ENCODE results near the gene IQGAP1.
"Not testable (repeated sequence)": the region's sequence is repeated elsewhere in the genome, so short reads cannot be mapped to it uniquely, and the experiment has no call there.

IQGAP1 gene

DNA sequence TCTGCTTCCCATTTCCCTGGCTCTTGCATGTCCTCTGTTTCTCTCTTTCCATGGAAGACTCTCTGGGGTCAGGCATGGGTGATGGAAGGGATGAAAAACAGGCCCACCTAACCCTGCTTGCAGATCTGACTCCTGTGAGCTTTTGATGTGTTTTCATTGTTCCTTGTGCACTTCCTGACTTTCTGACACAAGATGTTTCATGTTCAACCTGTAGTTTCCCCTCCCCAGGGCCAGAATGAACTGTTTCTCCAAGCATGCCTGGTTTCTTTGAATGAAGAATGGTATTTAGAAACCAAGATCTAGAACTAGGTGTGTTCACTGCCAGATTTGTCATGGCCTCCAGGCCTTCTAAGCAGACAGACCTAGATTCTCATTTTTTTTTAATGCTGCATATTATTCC lies 105.6 kb downstream of the IQGAP1 start:
- no peak for DNase-seq

DNA sequence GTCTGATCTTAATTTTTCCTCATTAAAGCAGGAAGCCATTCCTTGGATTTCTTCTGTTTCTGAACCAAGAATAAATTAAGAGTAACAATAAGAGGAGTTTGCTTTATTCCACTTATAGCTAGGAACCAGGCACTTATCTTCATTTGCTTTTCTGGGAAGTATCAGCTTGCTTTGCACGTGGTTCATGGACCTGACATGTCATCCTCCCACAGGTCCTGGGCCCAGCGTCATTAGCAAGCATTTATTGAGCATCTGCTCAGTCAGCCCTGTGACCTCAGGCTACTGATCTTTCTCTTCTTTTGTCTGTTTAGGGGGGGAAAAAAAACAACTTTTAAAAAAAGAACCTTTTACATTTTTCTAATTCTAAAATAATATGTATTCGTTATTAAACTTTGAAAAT lies 107.0 kb downstream of the IQGAP1 start:
- no peak for DNase-seq

DNA sequence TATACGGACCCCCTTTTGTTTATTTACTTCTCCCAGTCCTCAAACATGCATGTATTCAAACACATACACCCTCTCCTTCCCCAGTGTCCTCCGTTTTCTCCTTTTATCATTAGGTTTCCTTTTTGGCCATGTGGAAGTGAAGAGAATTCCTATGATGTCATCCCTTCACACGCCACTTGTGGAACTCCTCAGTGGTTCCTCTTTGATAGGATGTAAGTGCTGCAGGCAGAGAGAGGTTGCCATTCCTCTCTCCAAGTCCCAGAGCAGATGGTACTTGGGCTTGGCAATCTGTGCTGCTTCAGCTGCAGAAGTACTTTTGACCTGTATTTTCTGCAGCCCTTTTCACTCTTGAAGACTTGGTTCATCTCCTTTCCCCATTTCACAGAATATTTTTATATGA lies 108.7 kb downstream of the IQGAP1 start:
- no peak for DNase-seq

DNA sequence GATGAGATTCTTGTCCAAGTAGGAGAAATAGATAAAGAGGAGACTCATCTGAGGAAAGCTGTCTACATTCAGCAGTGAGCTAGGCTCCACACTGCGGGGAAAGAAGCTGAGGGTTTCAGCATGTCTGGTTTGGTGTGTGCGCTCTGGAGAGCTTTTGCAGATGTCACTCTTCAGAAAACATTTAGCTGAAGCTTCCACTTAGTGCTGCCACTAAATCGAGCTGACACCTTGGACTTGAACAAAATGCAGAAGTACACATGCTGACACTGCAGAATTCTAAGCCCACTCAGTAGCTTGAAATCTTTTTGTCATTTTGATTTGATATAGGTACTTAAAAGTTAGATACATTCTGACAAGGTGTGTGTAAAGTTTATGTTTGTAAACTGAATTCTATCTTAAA lies 109.3 kb downstream of the IQGAP1 start:
- DNase-seq, result no peak

DNA sequence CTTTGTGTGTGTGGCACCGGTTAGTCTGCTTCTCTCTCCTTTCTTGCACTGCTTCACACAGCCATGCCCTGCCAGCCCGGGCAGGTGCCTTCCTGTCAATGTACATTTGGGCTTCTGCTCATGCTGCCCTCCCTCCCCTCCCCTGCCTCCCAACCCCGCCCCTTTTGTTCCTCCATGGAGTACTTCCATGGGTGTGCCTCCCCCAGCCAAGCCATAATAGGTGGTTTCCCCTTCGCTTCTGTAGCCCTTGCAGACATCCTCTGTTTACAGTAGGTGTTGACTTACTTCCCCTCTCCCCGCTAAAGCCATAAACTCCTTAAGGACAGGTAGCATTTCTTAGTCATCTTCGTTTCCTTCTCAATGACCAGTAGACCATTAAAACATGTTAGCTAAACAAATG lies 109.9 kb downstream of the IQGAP1 start:
- no peak for DNase-seq

DNA sequence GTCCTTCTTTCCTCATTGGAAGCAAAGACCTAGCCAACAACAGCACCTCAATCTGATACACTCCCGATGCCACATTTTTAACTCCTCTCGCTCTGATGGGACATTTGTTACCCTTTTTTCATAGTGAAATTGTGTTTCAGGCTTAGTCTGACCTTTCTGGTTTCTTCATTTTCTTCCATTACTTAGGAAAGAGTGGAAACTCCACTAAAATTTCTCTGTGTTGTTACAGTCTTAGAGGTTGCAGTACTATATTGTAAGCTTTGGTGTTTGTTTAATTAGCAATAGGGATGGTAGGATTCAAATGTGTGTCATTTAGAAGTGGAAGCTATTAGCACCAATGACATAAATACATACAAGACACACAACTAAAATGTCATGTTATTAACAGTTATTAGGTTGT lies 112.1 kb downstream of the IQGAP1 start:
- no peak for DNase-seq

DNA sequence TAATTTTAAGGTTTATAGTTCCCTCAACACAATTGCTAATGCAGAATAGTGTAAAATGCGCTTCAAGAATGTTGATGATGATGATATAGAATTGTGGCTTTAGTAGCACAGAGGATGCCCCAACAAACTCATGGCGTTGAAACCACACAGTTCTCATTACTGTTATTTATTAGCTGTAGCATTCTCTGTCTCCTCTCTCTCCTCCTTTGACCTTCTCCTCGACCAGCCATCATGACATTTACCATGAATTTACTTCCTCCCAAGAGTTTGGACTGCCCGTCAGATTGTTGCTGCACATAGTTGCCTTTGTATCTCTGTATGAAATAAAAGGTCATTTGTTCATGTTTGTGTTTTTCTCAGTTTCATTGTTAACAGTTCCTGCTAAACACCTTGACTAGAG lies 113.9 kb downstream of the IQGAP1 start:
- DNase-seq, result no peak

DNA sequence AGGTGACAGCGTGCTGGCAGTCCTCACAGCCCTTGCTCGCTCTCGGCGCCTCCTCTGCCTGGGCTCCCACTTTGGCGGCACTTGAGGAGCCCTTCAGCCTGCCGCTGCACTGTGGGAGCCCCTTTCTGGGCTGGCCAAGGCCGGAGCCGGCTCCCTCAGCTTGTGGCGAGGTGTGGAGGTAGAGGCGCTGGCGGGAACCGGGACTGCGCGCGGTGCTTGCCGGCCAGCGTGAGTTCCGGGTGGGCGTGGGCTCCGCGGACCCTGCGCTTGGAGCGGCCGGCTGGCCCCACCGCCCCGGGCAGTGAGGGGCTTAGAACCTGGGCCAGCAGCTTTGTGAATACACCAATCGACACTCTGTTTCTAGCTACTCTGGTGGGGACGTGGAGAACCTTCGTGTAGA lies 122.7 kb downstream of the IQGAP1 start:
- DNase-seq, result not testable (repeated sequence)

DNA sequence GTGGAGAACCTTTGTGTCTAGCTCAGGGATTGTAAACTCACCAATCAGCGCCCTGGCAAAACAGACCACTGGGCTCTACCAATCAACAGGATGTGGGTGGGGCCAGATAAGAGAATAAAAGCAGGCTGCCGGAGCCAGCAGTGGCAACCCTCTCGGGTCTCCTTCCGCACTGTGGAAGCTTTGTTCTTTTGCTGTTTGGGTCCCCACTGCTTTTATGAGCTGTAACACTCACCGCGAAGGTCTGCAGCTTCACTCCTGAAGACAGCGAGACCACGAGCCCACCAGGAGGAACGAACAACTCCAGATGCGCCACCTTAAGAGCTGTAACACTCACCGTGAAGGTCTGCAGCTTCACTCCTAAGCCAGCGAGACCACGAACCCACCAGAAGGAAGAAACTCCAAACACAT lies 123.2 kb downstream of the IQGAP1 start:
- DNase-seq, result not testable (repeated sequence)

DNA sequence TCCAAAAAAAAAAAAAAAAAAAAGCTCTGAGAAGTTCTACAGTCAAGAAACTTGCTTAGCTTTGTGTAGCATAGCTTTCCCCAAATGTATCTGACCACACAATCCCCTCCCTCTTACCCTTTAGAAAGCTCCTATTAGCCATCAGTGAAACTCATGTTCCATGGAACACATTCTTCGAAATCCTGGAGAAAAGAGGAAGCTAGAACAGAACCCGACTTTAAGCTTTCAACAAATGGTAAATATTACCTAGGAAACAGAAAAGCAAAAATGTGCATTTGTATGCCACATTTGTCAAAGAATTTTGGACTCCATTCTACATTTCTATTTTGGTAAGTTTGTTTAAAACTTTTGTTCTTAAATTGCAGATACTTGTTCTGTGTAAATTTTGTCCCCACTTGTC lies 124.2 kb downstream of the IQGAP1 start:
- no peak for DNase-seq

DNA sequence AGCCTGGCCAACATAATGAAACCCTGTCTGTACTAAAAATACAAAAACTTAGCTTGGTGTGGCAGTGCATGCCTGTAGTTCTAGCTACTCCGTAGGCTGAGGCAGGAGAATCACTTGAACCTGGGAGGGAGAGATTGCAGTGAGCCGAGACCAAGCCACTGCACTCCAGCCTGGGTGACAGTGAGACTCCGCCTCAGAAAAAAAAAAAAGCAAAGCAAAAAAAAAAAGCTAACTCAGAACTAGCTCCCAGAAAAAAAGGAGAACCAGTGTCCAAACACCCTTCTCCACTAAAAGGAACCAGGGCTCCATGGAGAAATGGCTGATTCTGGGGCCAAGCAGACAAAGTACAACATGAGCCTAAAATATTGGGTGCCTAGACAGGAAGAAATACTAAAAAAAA lies 124.9 kb downstream of the IQGAP1 start:
- no peak for DNase-seq

DNA sequence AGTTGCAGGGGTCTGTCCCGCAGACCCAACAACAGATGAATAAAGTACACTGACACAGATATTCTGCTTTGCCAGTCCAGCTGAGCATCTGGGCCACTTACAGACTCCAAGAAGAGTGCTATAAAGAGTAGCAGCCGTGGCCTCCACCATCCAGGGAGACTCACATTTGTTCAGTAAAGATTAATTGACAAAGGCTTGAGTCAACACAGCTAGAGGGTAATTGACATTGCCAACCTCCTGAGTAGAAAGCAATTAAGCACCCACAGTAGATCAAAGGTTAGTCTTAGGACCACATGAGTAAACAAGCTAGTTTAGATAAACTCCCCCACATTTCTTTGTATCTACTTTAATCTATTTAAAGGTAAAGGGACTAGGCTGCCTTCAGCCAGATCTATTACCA lies 125.4 kb downstream of the IQGAP1 start:
- no peak for DNase-seq

DNA sequence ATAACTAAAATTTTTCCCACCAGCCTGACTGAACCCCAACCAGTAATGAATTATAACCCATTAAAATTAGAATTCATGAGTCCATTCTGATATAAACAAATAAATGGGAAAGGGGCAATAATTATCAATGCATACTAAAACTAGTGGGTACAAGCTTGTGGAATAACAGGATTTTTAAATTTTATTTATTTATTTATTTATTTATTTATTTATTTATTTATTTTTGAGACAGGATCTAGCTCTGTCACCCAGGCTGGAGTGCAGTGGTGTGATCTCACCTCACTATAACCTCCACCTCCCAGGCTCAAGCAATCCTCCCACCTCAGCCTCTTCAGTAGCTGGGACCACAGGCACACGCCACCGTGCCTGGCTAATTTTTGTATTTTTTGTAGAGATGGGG lies 125.9 kb downstream of the IQGAP1 start:
- not testable (repeated sequence) for DNase-seq

DNA sequence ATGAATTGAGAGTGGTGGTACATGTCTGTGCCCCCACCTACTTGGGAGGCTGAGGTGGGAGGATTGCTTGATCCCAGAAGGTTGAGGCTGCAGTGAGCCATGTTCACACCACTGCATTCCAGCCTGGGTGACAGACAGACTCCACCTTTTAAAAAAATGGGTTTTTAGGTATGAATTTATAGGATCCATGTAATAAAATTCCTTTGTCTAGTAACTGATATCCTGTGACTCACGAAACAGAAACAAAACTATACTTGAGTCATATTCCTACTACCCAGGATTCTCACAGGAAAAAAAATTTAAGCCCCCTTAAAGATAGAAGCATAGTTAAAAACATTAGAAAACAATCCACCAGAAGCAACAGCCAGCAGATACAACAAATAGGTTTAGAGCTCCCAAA lies 131.6 kb downstream of the IQGAP1 start:
- DNase-seq, result no peak

DNA sequence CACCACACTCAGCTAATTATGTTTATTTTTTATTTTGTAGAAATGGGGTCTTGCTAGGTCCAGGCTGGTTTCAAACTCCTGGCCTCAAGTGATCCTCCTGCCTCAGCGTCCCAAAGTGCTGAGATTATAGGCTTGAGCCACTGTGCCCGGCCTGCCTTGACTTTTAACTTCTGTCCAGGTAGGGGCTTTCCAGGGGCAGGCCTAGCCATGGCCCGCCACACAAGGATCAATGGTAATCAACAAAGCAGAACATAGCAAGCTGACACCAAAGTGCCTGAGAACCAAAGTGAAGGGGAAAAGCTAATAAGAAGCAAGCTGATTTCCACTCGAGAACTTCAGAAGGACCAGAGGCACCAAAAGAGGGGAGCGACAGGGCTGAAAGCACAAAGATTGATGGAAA lies 132.3 kb downstream of the IQGAP1 start:
- no peak for DNase-seq

DNA sequence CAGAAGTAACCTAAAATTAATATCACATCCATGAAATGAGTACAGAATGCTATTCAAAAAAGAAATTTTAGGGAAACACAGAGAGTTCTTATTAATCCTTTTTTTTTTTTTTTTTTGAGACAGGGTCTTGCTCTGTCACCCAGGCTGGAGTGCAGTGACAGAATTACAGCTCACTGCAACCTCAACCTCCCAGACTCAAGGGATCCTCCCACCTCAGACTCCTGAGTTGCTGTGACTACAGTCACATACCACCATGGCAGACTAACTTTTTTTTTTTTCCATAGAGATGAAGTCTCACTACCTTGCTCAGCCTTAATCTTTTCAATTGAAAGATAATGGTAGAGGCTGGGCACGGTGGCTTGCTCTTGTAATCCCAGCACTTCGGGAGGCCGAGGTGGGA lies 135.3 kb downstream of the IQGAP1 start:
- no peak for DNase-seq

DNA sequence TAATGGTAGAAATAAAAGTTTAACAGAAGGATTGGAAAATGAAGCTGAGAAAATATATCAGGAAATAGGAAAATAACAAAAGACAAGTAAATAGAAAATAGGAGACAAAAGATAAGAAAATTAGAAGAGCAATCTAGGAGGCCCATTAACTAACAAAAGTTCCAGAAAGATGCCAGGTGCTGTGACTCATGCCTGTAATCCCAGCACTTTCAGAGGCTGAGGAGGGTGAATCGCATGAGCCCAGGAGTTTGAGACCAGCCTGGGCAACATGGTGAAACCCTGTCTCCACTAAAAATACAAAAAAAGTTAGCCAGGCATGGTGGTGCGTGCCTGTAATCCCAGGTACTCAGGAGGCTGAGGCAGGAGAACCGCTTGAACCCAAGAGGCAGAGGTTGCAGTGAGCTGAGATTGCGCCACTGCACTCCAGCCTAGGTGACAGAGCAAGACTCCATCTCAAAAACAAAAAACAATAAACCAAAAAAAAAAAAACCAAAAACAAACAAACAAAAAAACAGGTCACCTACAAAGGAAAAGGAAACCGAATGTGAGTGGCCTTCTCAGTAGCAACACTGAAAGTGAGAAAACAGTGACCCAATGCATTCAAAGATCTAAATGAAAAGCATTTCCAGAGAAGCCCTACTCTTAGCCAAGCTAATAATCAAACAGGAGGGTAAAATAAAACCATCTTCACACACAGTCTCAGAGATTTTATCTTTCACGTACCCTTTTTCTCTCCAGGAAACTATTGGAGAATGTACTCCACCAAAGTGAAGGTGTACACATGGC lies 136.2 kb downstream of the IQGAP1 start:
- not testable (repeated sequence) for DNase-seq

DNA sequence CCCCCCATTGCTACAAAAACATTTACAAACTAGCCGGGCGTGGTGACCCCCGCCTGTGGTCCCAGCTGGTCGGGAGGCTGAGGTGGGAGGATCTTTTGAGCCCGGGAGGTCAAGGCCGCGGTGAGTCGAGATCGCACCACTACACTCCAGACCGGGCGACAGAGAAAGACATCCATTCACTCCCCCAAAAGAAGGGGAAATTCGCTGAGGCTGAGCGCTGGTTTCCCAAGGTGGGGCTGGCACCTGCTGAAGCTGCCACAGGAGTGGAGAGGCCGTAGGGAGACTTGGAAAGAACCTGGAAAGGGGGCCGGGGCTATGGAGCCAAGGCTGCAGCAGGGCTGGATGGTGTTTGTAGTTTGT lies 140.9 kb downstream of the IQGAP1 start:
- DNase-seq, result no peak

DNA sequence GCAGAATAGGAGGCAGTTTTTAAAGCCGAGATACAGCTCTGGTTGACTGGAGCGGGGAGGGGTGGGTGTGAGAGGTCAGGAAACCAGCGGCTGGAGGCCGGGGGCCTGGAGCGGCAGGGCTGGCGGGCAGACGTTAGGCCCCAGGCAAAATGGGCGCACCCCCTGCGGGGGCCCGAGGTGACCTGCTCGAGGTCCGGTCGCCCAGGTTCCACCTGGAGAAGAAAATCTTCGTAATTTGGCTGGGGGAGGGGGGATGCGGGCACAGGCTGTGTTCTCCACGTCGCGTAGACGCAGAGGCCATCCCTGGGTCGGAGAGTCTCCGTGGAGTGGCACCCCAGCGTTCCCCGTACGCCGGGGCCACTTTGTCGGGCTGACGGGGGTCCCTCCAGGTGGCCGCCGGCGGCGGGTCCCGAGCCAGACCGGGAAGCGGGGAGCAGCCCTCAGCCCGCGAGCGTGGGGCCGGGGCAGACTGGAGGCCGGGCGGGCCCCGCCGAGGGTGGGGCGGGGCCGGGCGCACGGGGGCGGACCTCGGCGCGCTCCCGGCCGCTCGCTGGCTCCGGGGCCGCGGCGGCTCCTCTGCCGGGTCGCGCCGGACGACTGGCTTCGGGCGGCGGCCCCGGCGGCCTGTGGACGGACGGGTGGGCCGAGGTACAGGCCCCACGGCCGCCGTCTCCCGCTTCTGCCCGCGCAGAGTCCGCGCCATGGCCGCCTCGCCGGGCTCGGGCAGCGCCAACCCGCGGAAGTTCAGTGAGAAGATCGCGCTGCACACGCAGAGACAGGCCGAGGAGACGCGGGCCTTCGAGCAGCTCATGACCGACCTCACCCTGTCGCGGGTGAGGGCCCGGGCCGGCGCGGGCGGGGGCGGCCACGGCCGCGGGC lies 141.6 kb downstream of the IQGAP1 start, which contains the start of gene CRTC3:
TSS of gene CRTC3 (plus strand) at position 553 of the 879 bp plus-strand sequence. CDS start at position 702, 149 bp downstream.
- peak; percentile 84 for DNase-seq

DNA sequence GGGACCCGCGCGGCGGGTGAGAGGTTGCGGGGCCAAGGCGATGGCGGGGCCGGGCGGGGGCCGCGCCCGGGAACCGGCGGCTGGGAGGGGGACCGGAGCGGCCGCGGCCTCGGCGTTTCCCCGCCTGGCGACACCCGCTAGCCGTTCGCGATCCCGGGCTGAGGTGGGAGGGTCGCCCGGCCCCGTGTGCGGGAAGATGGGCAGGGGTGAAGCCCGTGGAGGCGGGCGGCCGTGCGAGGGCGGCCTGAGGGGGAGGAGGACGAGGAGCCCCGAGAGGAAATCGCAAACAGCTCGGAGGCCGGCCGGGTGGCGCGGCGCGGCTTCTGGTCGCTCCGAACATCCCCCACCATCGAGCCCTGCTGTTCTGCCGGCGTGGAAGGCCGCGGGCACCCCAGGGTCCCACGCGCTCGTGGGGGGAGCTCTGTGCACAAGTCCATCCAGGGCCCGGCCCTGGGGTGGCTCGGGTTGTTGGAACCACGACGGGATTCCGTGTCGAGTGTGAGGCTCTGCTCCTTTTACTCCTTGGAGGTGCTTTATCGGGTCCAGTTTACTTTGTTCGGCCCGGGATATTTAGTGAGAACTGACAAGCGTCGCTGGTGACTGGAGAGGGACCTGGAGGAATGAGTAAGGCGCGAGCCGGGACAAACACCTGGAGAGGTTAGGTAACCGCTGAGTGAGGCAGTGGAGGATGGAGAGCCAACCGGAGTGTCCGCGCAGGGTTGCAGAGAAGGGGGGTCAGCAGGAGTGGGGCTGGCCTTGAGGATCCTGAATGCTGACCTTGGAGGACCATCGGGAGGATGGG lies 142.4 kb downstream of the IQGAP1 start:
- peak; percentile 88 for DNase-seq

DNA sequence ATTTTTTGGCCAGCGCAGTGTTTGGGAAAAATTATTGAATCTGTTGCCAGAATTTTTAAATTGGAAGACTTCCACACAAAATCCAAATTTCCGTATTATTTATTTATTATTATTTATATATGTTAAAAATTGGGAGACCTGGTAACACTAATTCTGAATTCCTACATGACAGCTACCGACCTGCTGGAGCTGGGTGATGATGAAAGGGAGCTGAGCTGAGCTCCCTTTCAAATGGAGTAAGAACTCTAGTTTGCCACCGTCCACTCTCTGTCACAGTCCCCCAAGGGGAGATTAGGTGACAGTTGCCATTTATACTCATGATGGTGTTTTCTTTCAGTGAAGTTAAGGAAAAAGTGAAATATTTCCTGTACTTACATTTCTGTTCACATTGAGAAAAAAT lies 143.1 kb downstream of the IQGAP1 start:
- DNase-seq, result no peak

DNA sequence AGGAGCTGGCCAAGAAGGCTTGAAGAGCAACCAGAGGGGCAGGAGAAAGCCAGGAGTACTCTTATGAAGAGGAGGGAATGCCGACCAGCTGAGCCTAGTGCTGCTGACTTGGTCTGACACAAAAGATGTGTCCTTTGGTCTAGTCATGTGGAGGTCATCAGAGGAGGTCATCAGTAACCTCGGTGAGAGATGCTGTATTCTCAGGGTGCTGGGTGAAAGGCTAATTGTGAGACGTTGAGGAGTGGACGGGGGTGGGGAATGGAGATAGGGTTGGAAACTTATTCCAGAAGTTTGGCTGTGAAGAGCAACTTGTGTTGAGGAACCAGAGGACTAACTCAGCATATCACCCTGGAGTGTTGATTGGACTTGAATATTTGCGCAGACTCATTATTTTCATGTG lies 147.2 kb downstream of the IQGAP1 start:
- DNase-seq, result no peak

DNA sequence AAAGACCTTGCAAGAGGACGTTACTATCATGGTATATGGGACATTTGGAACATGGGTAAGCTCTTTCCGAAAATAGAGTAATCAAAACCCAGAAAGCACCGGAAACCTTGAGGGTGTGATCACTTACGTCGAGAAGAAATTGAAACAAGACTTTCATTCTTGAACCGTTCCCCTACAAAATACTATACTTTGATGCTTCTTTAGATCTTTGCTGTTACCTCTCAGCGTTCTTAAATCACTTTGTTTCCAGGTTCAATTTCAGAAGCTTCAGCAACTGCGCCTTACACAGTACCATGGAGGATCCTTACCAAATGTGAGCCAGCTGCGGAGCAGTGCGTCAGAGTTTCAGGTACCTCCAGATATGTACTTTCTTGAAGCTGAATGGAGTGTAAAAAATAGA lies 151.7 kb downstream of the IQGAP1 start:
- DNase-seq, result no peak

Data from retina (tissue), 1 donor.